ENCODE data around the gene TEDC1. TPM values are rescaled to one million over a fixed set of nuclear protein-coding genes. Genes with fewer than 3 reads are reported as not detected.
A peak's percentile ranks its signal among the peaks of the same experiment; 100 is the strongest.

Gene TEDC1
- total and polyA plus RNA-seq, 4 donors = 7.7 to 21.3 (median 16.8) TPM

- peak overlapping the region; percentile 80 for H3K27ac ChIP-seq (ENCODE audit: low read depth, low read length)
- WGBS (ENCODE audit: insufficient coverage) = 16% methylated on average over 5 of the region's 7 CpGs
These were observed 17.9 kb upstream of the TEDC1 start for GRCh38 chr14:105473033-105473676.

GRCh38 chr14:105473677-105474482 is 17.2 kb upstream of the TEDC1 start:
- Histone ChIP-seq H3K4me1 (ENCODE audit: control insufficient read depth, insufficient read depth, low read length) (peaks cover 76% of the 10 kb centered on the region), H3K4me3 (ENCODE audit: low read depth, low read length) (peak overlapping the region; percentile 42), H3K9me3 (ENCODE audit: control insufficient read depth, insufficient read depth, low read length) (no peaks in the 10 kb centered on the region), H3K27ac (ENCODE audit: low read depth, low read length) (peak overlapping the region; percentile 80), H3K27me3 (ENCODE audit: control insufficient read depth, insufficient read depth, low read length) (no peaks in the 10 kb centered on the region), H3K36me3 (ENCODE audit: control insufficient read depth, insufficient read depth, low read length) (peaks cover 66% of the 10 kb centered on the region)
- peak in 5 of 6 donors; percentile 75 to 97 (median 84) for DNase-seq (ENCODE audit: low read depth in 4 of 6, low spot score in 6 of 6)
- 3% methylated on average over 47 of the region's 60 CpGs for WGBS (ENCODE audit: insufficient coverage)

More at GRCh38 chr14:105473033-105473676, 17.9 kb upstream of the TEDC1 start:
- no peaks in the 10 kb centered on the region for H3K9me3 ChIP-seq (ENCODE audit: control insufficient read depth, insufficient read depth, low read length)
- no peaks in the 10 kb centered on the region for H3K27me3 ChIP-seq (ENCODE audit: control insufficient read depth, insufficient read depth, low read length)
- H3K36me3 ChIP-seq (ENCODE audit: control insufficient read depth, insufficient read depth, low read length) = peaks cover 69% of the 10 kb centered on the region
- peak in 2 of 6 donors; percentile 41 to 65 for DNase-seq (ENCODE audit: low read depth in 4 of 6, low spot score in 6 of 6)
- H3K4me3 ChIP-seq (ENCODE audit: low read depth, low read length) = peak overlapping the region; percentile 42
- peaks cover 84% of the 10 kb centered on the region for H3K4me1 ChIP-seq (ENCODE audit: control insufficient read depth, insufficient read depth, low read length)

- H3K4me3 ChIP-seq (ENCODE audit: low read depth, low read length) = peak within 1 kb of the TSS; percentile 57
- H3K27ac ChIP-seq (ENCODE audit: low read depth, low read length) = peak within 1 kb of the TSS; percentile 94
- H3K27me3 ChIP-seq (ENCODE audit: control insufficient read depth, insufficient read depth, low read length) = no peaks in the 10 kb centered on the region
- H3K4me1 ChIP-seq (ENCODE audit: control insufficient read depth, insufficient read depth, low read length) = peaks cover 75% of the 10 kb centered on the region
- WGBS (ENCODE audit: insufficient coverage) = under 1% methylated on average over 118 of the region's 118 CpGs
- peak in 4 of 6 donors; percentile 51 to 89 (median 72) for DNase-seq (ENCODE audit: low read depth in 4 of 6, low spot score in 6 of 6)
- H3K36me3 ChIP-seq (ENCODE audit: control insufficient read depth, insufficient read depth, low read length) = peaks cover 65% of the 10 kb centered on the region
- H3K9me3 ChIP-seq (ENCODE audit: control insufficient read depth, insufficient read depth, low read length) = no peaks in the 10 kb centered on the region
These were observed 16.4 kb upstream of the TEDC1 start, which contains the start of gene CRIP2 for GRCh38 chr14:105474483-105475268. TSS of gene CRIP2 (plus strand) at chr14:105474821. CDS start at chr14:105474863, 42 bp downstream.

GRCh38 chr14:105475269-105476096 is 15.6 kb upstream of the TEDC1 start:
- Histone ChIP-seq H3K9me3 (ENCODE audit: control insufficient read depth, insufficient read depth, low read length) (no peaks in the 10 kb centered on the region), H3K36me3 (ENCODE audit: control insufficient read depth, insufficient read depth, low read length) (peaks cover 65% of the 10 kb centered on the region), H3K27ac (ENCODE audit: low read depth, low read length) (peak overlapping the region; percentile 94), H3K27me3 (ENCODE audit: control insufficient read depth, insufficient read depth, low read length) (no peaks in the 10 kb centered on the region), H3K4me1 (ENCODE audit: control insufficient read depth, insufficient read depth, low read length) (peaks cover 80% of the 10 kb centered on the region), H3K4me3 (ENCODE audit: low read depth, low read length) (peak overlapping the region; percentile 57)
- WGBS (ENCODE audit: insufficient coverage) = 3% methylated on average over 44 of the region's 48 CpGs
- peak in 2 of 6 donors; percentile 59 for DNase-seq (ENCODE audit: low read depth in 4 of 6, low spot score in 6 of 6)

GRCh38 chr14:105476097-105476830 is 14.8 kb upstream of the TEDC1 start:
- H3K4me1 ChIP-seq (ENCODE audit: control insufficient read depth, insufficient read depth, low read length) = peaks cover 80% of the 10 kb centered on the region
- H3K4me3 ChIP-seq (ENCODE audit: low read depth, low read length) = peak overlapping the region; percentile 57
- H3K36me3 ChIP-seq (ENCODE audit: control insufficient read depth, insufficient read depth, low read length) = peaks cover 58% of the 10 kb centered on the region
- peak overlapping the region; percentile 94 for H3K27ac ChIP-seq (ENCODE audit: low read depth, low read length)
- H3K27me3 ChIP-seq (ENCODE audit: control insufficient read depth, insufficient read depth, low read length) = no peaks in the 10 kb centered on the region
- 7% methylated on average over 21 of the region's 21 CpGs for WGBS (ENCODE audit: insufficient coverage)
- no peaks in the 10 kb centered on the region for H3K9me3 ChIP-seq (ENCODE audit: control insufficient read depth, insufficient read depth, low read length)
- DNase-seq (ENCODE audit: low read depth in 4 of 6, low spot score in 6 of 6) = peak in 3 of 6 donors; percentile 50 to 87 (median 64)

GRCh38 chr14:105476831-105477659 is 14.0 kb upstream of the TEDC1 start:
- Histone ChIP-seq H3K27ac (ENCODE audit: low read depth, low read length) (peak overlapping the region; percentile 94), H3K27me3 (ENCODE audit: control insufficient read depth, insufficient read depth, low read length) (no peaks in the 10 kb centered on the region), H3K36me3 (ENCODE audit: control insufficient read depth, insufficient read depth, low read length) (peaks cover 52% of the 10 kb centered on the region), H3K4me1 (ENCODE audit: control insufficient read depth, insufficient read depth, low read length) (peaks cover 81% of the 10 kb centered on the region), H3K9me3 (ENCODE audit: control insufficient read depth, insufficient read depth, low read length) (no peaks in the 10 kb centered on the region), H3K4me3 (ENCODE audit: low read depth, low read length) (peak overlapping the region; percentile 57)
- WGBS (ENCODE audit: insufficient coverage) = 29% methylated on average over 16 of the region's 16 CpGs
- no peak for DNase-seq (ENCODE audit: low read depth in 4 of 6, low spot score in 6 of 6)

GRCh38 chr14:105477660-105478397 is 13.2 kb upstream of the TEDC1 start:
- Histone ChIP-seq H3K27ac (ENCODE audit: low read depth, low read length) (no peak overlapping the region), H3K27me3 (ENCODE audit: control insufficient read depth, insufficient read depth, low read length) (no peaks in the 10 kb centered on the region), H3K4me1 (ENCODE audit: control insufficient read depth, insufficient read depth, low read length) (peaks cover 81% of the 10 kb centered on the region), H3K4me3 (ENCODE audit: low read depth, low read length) (no peak overlapping the region), H3K36me3 (ENCODE audit: control insufficient read depth, insufficient read depth, low read length) (peaks cover 50% of the 10 kb centered on the region), H3K9me3 (ENCODE audit: control insufficient read depth, insufficient read depth, low read length) (no peaks in the 10 kb centered on the region)
- 44% methylated on average over 28 of the region's 56 CpGs for WGBS (ENCODE audit: insufficient coverage)
- DNase-seq (ENCODE audit: low read depth in 4 of 6, low spot score in 6 of 6) = no peak

Data from spinal cord (tissue), 10 donors.